ENCODE results near the gene RABGAP1L. TPM values are rescaled to one million over a fixed set of nuclear protein-coding genes. Genes with fewer than 3 reads are reported as not detected.

Gene RABGAP1L
- total RNA-seq, 1 experiment from 2014 or later, result 76.9 TPM

GRCh38 chr1:174164826-174165225 lies 5.5 kb downstream of the RABGAP1L start:
- POLR2A ChIA-PET, result no interaction called here
- no peaks in the 10 kb centered on the region for H3K36me3 Mint-ChIP-seq
- CTCF ChIA-PET, result interaction anchor here (0.6 kb wide), 1 partner anchor 654 kb away, joined by 3 read pairs; no protein-coding TSS in a partner anchor
- no peak for TF ChIP-seq ZNF512 (CRISPR knock-in tag; IDR thresholded peaks at IDR 0.05; ENCODE audit: borderline replicate concordance)
- TF ChIP-seq ELF4 (CRISPR knock-in tag; IDR thresholded peaks at IDR 0.05; ENCODE audit: low read depth), result no peak
- TF ChIP-seq CREM (CRISPR knock-in tag; IDR thresholded peaks at IDR 0.05), result no peak
- TF ChIP-seq ZNF281 (CRISPR knock-in tag; IDR thresholded peaks at IDR 0.05), result no peak
- no peak for TF ChIP-seq GRHL2 (CRISPR knock-in tag; IDR thresholded peaks at IDR 0.05; ENCODE audit: insufficient replicate concordance, severe bottlenecking)
- TF ChIP-seq PREB (CRISPR knock-in tag; IDR thresholded peaks at IDR 0.05; ENCODE audit: borderline replicate concordance), result no peak
- no peak for TF ChIP-seq FOXJ3 (CRISPR knock-in tag; IDR thresholded peaks at IDR 0.05; ENCODE audit: borderline replicate concordance)
- TF ChIP-seq E2F5 (CRISPR knock-in tag; IDR thresholded peaks at IDR 0.05), result no peak
- no peak for TF ChIP-seq GABPB1 (CRISPR knock-in tag; IDR thresholded peaks at IDR 0.05)
- no peak for TF ChIP-seq ZNF671 (CRISPR knock-in tag; IDR thresholded peaks at IDR 0.05)
- no peak for TF ChIP-seq EMX1 (CRISPR knock-in tag; IDR thresholded peaks at IDR 0.05)
- no peak for TF ChIP-seq ESRRA (CRISPR knock-in tag; IDR thresholded peaks at IDR 0.05; ENCODE audit: borderline replicate concordance)
- no peak for TF ChIP-seq FOXK1 (CRISPR knock-in tag; IDR thresholded peaks at IDR 0.05)
- no peak for TF ChIP-seq SMAD4 (CRISPR knock-in tag; IDR thresholded peaks at IDR 0.05)
- no peak for TF ChIP-seq ZNF423 (CRISPR knock-in tag; IDR thresholded peaks at IDR 0.05)
- no peak for TF ChIP-seq PRDM15 (CRISPR knock-in tag; IDR thresholded peaks at IDR 0.05)
- no peak for TF ChIP-seq ZNF232 (CRISPR knock-in tag; IDR thresholded peaks at IDR 0.05)
- TF ChIP-seq ZNF532 (CRISPR knock-in tag; IDR thresholded peaks at IDR 0.05; ENCODE audit: borderline replicate concordance), result no peak
- TF ChIP-seq ZNF263 (CRISPR knock-in tag; IDR thresholded peaks at IDR 0.05; ENCODE audit: low read depth), result no peak
- no peak for TF ChIP-seq RORB (CRISPR knock-in tag; IDR thresholded peaks at IDR 0.05)
- no peaks in the 10 kb centered on the region for H3K27me3 Mint-ChIP-seq (ENCODE audit: low read depth)
- ATAC-seq (no peak), DNase-seq (ENCODE audit: low spot score) (no peak)
- H3K4me3 Mint-ChIP-seq, result no peak overlapping the region
- H3K27ac Mint-ChIP-seq, result peak overlapping the region; percentile 55; the same call in 1 of the 2 replicates
- peaks cover 29% of the 10 kb centered on the region for H3K4me1 Mint-ChIP-seq
- H3K9me3 Mint-ChIP-seq, result no peaks in the 10 kb centered on the region
